GM19395 (cell line): Measurements from ENCODE around the gene CFAP90.

Experiments
- ATAC-seq: cut with Tn5 transposase; IDR thresholded peaks from one replicate; pipeline ENCODE4 v1.9.1; 2021; ENCODE audit warnings: mild to moderate bottlenecking, moderate library complexity; ENCODE audit not compliant: unreplicated experiment

Gene CFAP90

DNA sequence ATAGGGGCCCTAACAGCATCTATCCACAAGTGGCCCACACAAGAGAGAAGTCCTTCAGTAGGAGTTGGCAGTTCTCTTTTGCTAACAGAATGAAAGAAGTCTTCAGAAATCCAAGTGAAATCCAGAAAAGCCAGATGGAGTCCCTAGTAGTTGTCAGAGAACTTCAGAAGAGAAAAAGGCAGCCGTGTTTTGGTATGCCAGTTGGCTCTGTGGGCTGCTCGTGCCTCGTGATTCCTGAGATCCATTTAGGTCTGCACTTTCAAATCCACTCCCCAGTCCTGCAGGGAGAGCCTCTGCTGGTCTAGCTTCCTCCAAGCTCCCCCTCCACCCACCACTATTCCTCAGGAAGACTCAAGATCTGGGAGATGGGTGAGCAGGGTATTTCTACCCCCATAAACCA lies 69.0 kb downstream of the CFAP90 start:
- no peak for ATAC-seq
